ENCODE measurements around the gene LPCAT2. TPM values are rescaled to one million over a fixed set of nuclear protein-coding genes. Genes with fewer than 3 reads are reported as not detected.
A peak's percentile ranks its signal among the peaks of the same experiment; 100 is the strongest.

The LPCAT2 gene
- total and polyA plus RNA-seq, 8 donors: 1.7 to 12.8 (median 4.5) TPM

DNA sequence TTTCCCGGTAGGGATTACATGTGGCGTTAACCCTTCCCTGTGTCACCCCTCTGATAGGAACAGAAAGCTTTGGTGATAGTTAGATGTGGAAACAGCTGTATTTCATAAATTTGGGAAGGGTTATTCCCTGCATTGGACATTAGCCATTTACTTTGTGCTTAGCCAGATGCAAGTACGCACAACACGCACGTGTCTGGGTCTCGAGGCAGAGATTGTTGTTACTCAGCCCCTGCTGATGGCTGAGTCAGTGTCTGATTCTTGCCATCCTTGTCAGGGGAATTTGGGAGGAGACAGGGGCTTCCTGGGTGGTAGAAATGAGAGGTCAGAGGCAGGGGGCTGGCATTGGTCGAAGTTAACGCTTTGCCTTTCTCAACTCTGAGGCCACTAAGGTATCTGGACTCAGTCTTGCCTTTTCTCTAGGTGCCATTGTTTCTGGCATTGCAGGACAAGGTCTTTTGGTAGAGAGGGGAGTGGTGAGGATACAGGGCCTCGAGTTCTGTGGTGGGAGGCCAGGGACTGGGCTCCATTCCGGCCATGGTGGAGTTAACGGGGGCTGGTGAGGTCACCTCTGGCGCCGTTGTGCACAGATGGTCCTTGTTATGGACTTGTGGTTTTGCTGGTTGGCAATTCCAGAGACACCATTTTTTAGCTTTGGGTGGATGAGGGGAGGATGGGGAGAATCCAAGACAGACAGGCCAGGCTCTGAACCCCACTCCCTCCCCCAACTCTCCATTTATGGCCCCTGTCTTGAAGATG is 21.6 kb upstream of the LPCAT2 start:
- intact Hi-C loops (cut with DNase I): no loop called here
- no peaks in the 10 kb centered on the region for H3K9me3 ChIP-seq
- no peak overlapping the region for H3K4me3 ChIP-seq
- H3K36me3 ChIP-seq: no peaks in the 10 kb centered on the region
- TF ChIP-seq, protein P1, sequence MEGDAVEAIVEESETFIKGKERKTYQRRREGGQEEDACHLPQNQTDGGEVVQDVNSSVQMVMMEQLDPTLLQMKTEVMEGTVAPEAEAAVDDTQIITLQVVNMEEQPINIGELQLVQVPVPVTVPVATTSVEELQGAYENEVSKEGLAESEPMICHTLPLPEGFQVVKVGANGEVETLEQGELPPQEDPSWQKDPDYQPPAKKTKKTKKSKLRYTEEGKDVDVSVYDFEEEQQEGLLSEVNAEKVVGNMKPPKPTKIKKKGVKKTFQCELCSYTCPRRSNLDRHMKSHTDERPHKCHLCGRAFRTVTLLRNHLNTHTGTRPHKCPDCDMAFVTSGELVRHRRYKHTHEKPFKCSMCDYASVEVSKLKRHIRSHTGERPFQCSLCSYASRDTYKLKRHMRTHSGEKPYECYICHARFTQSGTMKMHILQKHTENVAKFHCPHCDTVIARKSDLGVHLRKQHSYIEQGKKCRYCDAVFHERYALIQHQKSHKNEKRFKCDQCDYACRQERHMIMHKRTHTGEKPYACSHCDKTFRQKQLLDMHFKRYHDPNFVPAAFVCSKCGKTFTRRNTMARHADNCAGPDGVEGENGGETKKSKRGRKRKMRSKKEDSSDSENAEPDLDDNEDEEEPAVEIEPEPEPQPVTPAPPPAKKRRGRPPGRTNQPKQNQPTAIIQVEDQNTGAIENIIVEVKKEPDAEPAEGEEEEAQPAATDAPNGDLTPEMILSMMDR (IDR thresholded peaks at IDR 0.05): no peak
- WGBS, 2 donors: 71 to 74% methylated on average over 13 of the region's 13 CpGs
- H3K27me3 ChIP-seq: no peaks in the 10 kb centered on the region
- no peak for DNase-seq
- H3K27ac ChIP-seq: no peak overlapping the region
- ATAC-seq: peak in 3 of 4 donors; percentile 36 to 47 (median 44)
- no peaks in the 10 kb centered on the region for H3K4me1 ChIP-seq
- FAIRE-seq: no peak

DNA sequence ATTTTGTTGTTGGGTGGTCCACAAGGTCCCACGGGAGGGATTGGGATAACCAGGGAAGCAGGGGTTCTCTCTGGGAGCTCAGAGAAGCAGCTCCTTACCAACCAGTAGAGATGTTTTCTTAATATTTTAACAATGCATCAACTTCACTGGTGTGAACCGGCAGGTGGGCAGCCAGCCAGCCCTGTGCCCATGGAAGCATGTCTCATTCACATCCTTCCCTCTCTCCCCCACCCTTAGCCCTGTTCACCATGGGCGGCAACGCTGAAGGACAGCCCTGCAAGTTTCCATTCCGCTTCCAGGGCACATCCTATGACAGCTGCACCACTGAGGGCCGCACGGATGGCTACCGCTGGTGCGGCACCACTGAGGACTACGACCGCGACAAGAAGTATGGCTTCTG is 20.6 kb upstream of the LPCAT2 start:
- FAIRE-seq: no peak
- intact Hi-C loops (cut with DNase I): no loop called here
- Histone ChIP-seq H3K4me1 (no peaks in the 10 kb centered on the region), H3K9me3 (no peaks in the 10 kb centered on the region), H3K27ac (no peak overlapping the region), H3K4me3 (no peak overlapping the region), H3K27me3 (no peaks in the 10 kb centered on the region), H3K36me3 (no peaks in the 10 kb centered on the region)
- WGBS, 2 donors: 72 to 80% methylated on average over 12 of the region's 12 CpGs
- no peak for ATAC-seq
- TF ChIP-seq, protein P1 (IDR thresholded peaks at IDR 0.05): no peak
- DNase-seq: no peak

DNA sequence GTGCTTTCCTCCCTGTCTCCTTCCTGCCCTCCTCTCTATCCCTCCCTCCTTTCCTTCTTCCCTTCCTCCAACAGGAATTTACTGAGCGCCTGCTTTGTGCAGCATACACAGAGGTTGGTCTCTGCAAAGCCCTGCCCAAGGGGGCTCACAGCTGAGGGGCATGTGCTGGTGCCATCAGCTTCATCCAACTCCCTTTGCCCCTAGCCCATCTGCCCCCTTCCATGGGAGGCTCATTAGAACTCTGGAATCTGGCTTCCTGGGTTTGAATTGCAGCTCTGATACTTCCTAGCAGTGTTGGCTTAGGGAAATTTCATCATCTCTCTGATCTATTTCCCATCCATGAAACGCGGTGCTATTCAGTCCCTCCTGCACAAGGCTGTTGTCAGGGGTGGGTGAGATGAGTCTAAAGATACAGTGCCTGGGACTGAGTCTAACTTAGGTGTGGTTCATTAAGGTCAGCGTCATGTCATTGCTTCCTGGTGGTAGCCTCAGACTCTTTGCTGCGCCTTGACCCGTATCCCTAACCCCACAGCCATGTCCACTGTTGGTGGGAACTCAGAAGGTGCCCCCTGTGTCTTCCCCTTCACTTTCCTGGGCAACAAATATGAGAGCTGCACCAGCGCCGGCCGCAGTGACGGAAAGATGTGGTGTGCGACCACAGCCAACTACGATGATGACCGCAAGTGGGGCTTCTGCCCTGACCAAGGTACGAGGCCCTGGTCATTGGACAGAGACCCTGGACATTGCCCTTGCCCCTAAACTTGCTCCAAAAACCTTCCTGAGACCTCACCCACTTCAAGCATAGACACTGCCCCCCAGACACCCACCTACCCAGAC is 19.5 kb upstream of the LPCAT2 start:
- no peak overlapping the region for H3K27ac ChIP-seq

DNA sequence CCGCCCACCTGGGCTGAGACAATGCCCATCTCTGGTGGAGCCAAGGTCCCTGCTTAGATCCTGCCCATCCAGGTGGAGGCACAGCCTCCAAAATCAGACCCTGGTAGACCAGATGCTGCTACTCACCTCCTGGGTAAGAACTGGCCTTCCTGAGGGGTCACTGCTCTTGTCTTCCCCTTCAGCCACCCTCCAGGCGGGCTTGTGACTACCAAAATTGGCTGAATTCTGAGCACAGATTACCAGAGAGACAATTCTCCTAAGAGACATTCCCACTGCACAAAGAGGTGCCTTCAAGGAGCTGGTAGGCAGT is 19.0 kb upstream of the LPCAT2 start:
- no peak for FAIRE-seq
- intact Hi-C loops (cut with DNase I): no loop called here
- ATAC-seq: no peak
- Histone ChIP-seq H3K36me3 (no peaks in the 10 kb centered on the region), H3K27me3 (no peaks in the 10 kb centered on the region), H3K9me3 (no peaks in the 10 kb centered on the region), H3K27ac (no peak overlapping the region), H3K4me1 (no peaks in the 10 kb centered on the region), H3K4me3 (no peak overlapping the region)
- no peak for DNase-seq
- 87 to 91% methylated on average over 2 of the region's 2 CpGs for WGBS, 2 donors
- TF ChIP-seq, protein P1 (IDR thresholded peaks at IDR 0.05): no peak

More for the DNA sequence above, 19.5 kb upstream of the LPCAT2 start:
- H3K9me3 ChIP-seq: no peaks in the 10 kb centered on the region
- FAIRE-seq (no peak), DNase-seq (no peak), ATAC-seq (no peak)
- no peaks in the 10 kb centered on the region for H3K36me3 ChIP-seq
- H3K4me1 ChIP-seq: no peaks in the 10 kb centered on the region
- intact Hi-C loops (cut with DNase I): no loop called here
- no peak overlapping the region for H3K4me3 ChIP-seq
- TF ChIP-seq, protein P1 (IDR thresholded peaks at IDR 0.05): no peak
- 84 to 89% methylated on average over 14 of the region's 14 CpGs for WGBS, 2 donors
- H3K27me3 ChIP-seq: no peaks in the 10 kb centered on the region

DNA sequence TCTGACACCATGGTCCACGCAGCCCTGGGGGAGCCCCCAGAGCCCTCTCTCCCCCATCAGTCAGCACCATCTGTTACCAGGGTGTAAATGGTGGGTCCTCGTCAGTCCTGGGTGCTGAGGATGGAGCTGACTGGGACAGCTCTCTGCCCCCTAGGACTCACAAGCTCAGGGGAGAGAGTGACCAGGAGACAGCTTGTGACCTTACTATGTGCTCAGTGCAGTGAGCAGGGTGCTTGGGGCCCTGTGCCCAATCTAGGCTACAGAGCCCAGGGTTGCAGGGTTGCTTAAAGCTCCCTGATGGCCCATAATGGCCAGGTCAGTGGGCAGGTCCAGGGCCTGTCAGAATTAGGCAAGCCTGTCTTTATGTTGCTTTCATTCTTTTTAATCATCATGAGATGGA is 18.6 kb upstream of the LPCAT2 start:
- Histone ChIP-seq H3K36me3 (no peaks in the 10 kb centered on the region), H3K9me3 (no peaks in the 10 kb centered on the region), H3K4me3 (no peak overlapping the region), H3K4me1 (no peaks in the 10 kb centered on the region), H3K27ac (no peak overlapping the region), H3K27me3 (no peaks in the 10 kb centered on the region)
- TF ChIP-seq, protein P1 (IDR thresholded peaks at IDR 0.05): no peak
- no peak for FAIRE-seq
- WGBS, 2 donors: 76 to 82% methylated on average over 2 of the region's 2 CpGs
- ATAC-seq: no peak
- DNase-seq: no peak
- intact Hi-C loops (cut with DNase I): no loop called here

Measured in pancreas (tissue), 10 donors.